Adrenal gland (tissue), 12 donors: ENCODE data around the gene TPP1. TPM values are rescaled to one million over a fixed set of nuclear protein-coding genes. Genes with fewer than 3 reads are reported as not detected.

Experiments
- DNase-seq, 7 donors: peaks; one replicate each; pipeline ENCODE4 v3.0.0-alpha.2; 2019 to 2020
- H3K27ac ChIP-seq, 5 donors: fragments of 200-600 bp; sonication (generic) in 4 of 5; 1 replicate in 3 of 5; 2 replicates in 2 of 5; pipeline versions ENCODE4 v1.5.1 to v1.8.0; 2016 to 2020; ENCODE audit warnings: mild to moderate bottlenecking in 1 of 5
- H3K27me3 ChIP-seq: fragments of 200-600 bp; 2 replicates; pipeline ENCODE4 v1.8.0; 2021
- H3K36me3 ChIP-seq, 2 donors: fragments of 200-600 bp; replicated peaks in 1 of 2; 1 replicate in 1 of 2; 2 replicates in 1 of 2; pipeline versions ENCODE4 v1.5.1 to v1.8.0; 2018 to 2022
- H3K4me1 ChIP-seq, 2 donors: fragments of 200-600 bp; replicated peaks in 1 of 2; 1 replicate in 1 of 2; 2 replicates in 1 of 2; pipeline versions ENCODE4 v1.5.1 to v1.8.0; 2018 to 2021
- H3K4me3 ChIP-seq, 4 donors: fragments of 200-600 bp; sonication (generic) in 3 of 4; one replicate each; pipeline ENCODE4 v1.5.1; 2016 to 2018
- H3K9me3 ChIP-seq, 3 donors: fragments of 200-600 bp; sonication (generic) in 1 of 3; replicated peaks in 1 of 3; 1 replicate in 2 of 3; 2 replicates in 1 of 3; pipeline versions ENCODE4 v1.5.1 to v1.8.0; 2016 to 2021
- CTCF ChIP-seq, 6 experiments: fragments of 450-650 bp in 4 of 6; fragments of 200-600 bp in 2 of 6; sonication (generic) in 1 of 6; IDR thresholded peaks; 1 replicate in 5 of 6; 2 replicates in 1 of 6; pipeline versions ENCODE4 v1.5.1 to v1.8.0; 2016 to 2021; ENCODE audit warnings: antibody characterized with exemption in 6 of 6, mild to moderate bottlenecking in 2 of 6, moderate library complexity in 1 of 6
- POLR2A ChIP-seq, 2 donors: fragments of 450-650 bp; IDR thresholded peaks; one replicate each; pipeline ENCODE4 v1.6.1; 2017; ENCODE audit warnings: antibody characterized with exemption in 2 of 2, mild to moderate bottlenecking in 2 of 2, moderate library complexity in 1 of 2
- WGBS, 4 donors: extraction: QIAGEN DNeasy Blood & Tissue Kit in 2 of 4; methylation state at CpG; one replicate each; pipeline versions ENCODE4 v1.1.5 to v1.1.7; 2013 to 2017; 5-methylcytosine and 5-hydroxymethylcytosine counted together
- intact Hi-C, 2 donors: fragments of 100-400 bp; cut with DNase I; formaldehyde crosslinking; loops; one replicate each; pipeline versions ENCODE4 v1.14.1 to v1.15.0; 2022 to 2023
- polyA plus RNA-seq, 3 donors: library from polyadenylated mRNA; stranded (reverse); fragments of 200-250 nt in 2 of 3; fragments of 350-450 nt in 1 of 3; fragmentation: Illumina TruSeq in 1 of 3; extraction: RNeasy Lipid Tissue Mini Kit (QIAGEN cat#74804) in 1 of 3; gene quantifications; one replicate each; pipeline ENCODE4 v1.2.3, GENCODE V29; 2013 to 2014
- total RNA-seq, 9 donors: library from RNA; depleted of rRNA in 4 of 9; stranded (reverse); fragments of >200 nt in 4 of 9; fragments of 120-200 nt in 1 of 9; fragmentation: NEBNext Ultra II Directional in 1 of 9; extraction: Animal tissue kit (Norgen Biotek cat#: 25700) in 1 of 9; gene quantifications; one replicate each; pipeline versions ENCODE4 v1.1.0 to v1.2.4, GENCODE V29; 2013 to 2023
- donor health status: healthy with polysubstance abuse.
- donor health status: Bipolar disorder and iron deficiency.
- donor health status: DM: yes; HTN: yes; CAD: no.
- donor health status: DM: no; HTN: no; CAD: no.
- donor health status: DM: no; HTN: no; CAD: no.
- donor health status: DM: yes; HTN: yes; CAD: no.

TPP1 gene
- total and polyA plus RNA-seq, 12 donors = 53.2 to 464 (median 288) TPM

GRCh38 chr11:6657346-6657745, 38.1 kb upstream of the TPP1 start:
- no peaks in the 10 kb centered on the region for H3K9me3 ChIP-seq
- no peaks in the 10 kb centered on the region for H3K4me1 ChIP-seq
- no peak for TF ChIP-seq CTCF (IDR thresholded peaks at IDR 0.05)
- TF ChIP-seq POLR2A (IDR thresholded peaks at IDR 0.05) = no peak
- 69 to 80% (median 76%) methylated on average over 1 of the region's 1 CpG for WGBS, 4 donors
- intact Hi-C loops = no loop called here
- H3K4me3 ChIP-seq = no peak overlapping the region
- DNase-seq = no peak
- H3K36me3 ChIP-seq = no peaks in the 10 kb centered on the region
- no peak overlapping the region for H3K27ac ChIP-seq
- no peaks in the 10 kb centered on the region for H3K27me3 ChIP-seq

GRCh38 chr11:6656936-6657335, 37.7 kb upstream of the TPP1 start:
- no peaks in the 10 kb centered on the region for H3K27me3 ChIP-seq
- H3K36me3 ChIP-seq = no peaks in the 10 kb centered on the region
- no peak overlapping the region for H3K4me3 ChIP-seq
- intact Hi-C loops = no loop called here
- no peak overlapping the region for H3K27ac ChIP-seq
- H3K4me1 ChIP-seq = no peaks in the 10 kb centered on the region
- WGBS, 4 donors = 80 to 86% (median 83%) methylated on average over 5 of the region's 5 CpGs
- no peaks in the 10 kb centered on the region for H3K9me3 ChIP-seq
- TF ChIP-seq CTCF (IDR thresholded peaks at IDR 0.05) = no peak
- TF ChIP-seq POLR2A (IDR thresholded peaks at IDR 0.05) = no peak
- DNase-seq = no peak

GRCh38 chr11:6656584-6656915, 37.3 kb upstream of the TPP1 start:
- Histone ChIP-seq H3K36me3 (no peaks in the 10 kb centered on the region), H3K27ac (no peak overlapping the region), H3K4me1 (no peaks in the 10 kb centered on the region), H3K9me3 (no peaks in the 10 kb centered on the region), H3K4me3 (no peak overlapping the region), H3K27me3 (no peaks in the 10 kb centered on the region)
- intact Hi-C loops = no loop called here
- DNase-seq = no peak
- TF ChIP-seq CTCF (IDR thresholded peaks at IDR 0.05) (no peak), POLR2A (IDR thresholded peaks at IDR 0.05) (no peak)
- 64 to 79% (median 71%) methylated on average over 4 of the region's 4 CpGs for WGBS, 4 donors

- Histone ChIP-seq H3K27ac (peak within 1 kb of the TSS in 1 of 5 donors; percentile 76), H3K27me3 (no peaks in the 10 kb centered on the region), H3K4me3 (peak within 1 kb of the TSS in 1 of 4 donors; percentile 56), H3K9me3 (no peaks in the 10 kb centered on the region), H3K36me3 (no peaks in the 10 kb centered on the region), H3K4me1 (no peaks in the 10 kb centered on the region)
- peak in 1 of 7 donors; percentile 19 for DNase-seq
- WGBS, 4 donors = 14 to 26% (median 24%) methylated on average over 16 to 38 of the region's 56 CpGs
- TF ChIP-seq CTCF (IDR thresholded peaks at IDR 0.05) = no peak
- no peak for TF ChIP-seq POLR2A (IDR thresholded peaks at IDR 0.05)
- intact Hi-C loops = no loop called here
Measured at GRCh38 chr11:6655790-6656583, 36.8 kb upstream of the TPP1 start, which contains the start of gene DCHS1. Gene DCHS1, minus strand, starts transcription at chr11:6655809. Its CDS starts 14,196 bp downstream, at chr11:6641613.
